GM20000 (cell line): ENCODE data around the gene FILIP1.

Experiments
- DNase-seq: peaks from one replicate; pipeline ENCODE4 v3.0.0; 2012; ENCODE audit warnings: low spot score
- CTCF ChIP-seq: IDR thresholded peaks from 2 replicates; pipeline ENCODE4 v1.5.1; 2012; ENCODE audit warnings: mild to moderate bottlenecking, control low read depth; ENCODE audit errors: extremely low read depth, missing control alignments

Gene FILIP1

GRCh38 chr6:75393806-75394205 lies 99.8 kb downstream of the FILIP1 start:
- TF ChIP-seq CTCF = no peak
- DNase-seq = no peak

DNA sequence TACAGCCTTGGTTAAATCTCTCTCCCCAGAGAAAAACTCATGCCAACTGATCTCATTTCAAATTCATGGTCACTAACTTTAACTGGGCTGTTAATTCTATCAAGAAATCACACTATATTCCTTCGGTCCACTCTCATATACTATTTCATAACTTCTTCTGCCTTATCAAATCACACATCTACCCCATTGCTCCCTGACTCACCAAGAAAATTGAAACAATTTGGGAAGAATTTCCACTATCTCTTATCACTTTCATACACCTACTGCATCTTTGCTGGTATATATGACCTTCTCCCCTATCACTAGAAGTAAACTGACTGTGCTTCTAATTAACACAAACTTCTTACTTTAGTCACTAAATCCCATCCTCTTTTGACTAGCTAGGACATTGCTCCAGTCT lies 102.3 kb downstream of the FILIP1 start:
- no peak for TF ChIP-seq CTCF
- no peak for DNase-seq

- no peak for DNase-seq
- TF ChIP-seq CTCF = no peak
Measured at GRCh38 chr6:75386050-75386770, 107.4 kb downstream of the FILIP1 start.

DNA sequence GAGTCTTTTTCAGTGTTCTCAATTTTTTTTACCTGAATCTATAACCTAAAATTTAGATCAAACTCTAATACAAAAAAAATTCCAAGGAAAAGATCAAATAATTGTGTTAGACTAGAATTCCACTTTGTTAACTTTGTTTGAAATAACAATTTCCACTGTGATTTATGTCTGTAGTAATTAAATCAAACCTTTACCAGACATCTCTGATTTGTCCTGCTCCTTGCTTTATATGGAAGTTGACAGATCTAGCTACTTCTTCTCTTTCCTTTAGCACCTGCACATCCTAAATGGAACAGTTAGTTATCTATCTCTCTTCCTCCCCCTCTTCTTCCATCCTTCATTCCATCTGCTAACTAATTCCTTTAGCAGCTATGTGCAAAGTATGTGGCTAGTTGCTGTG lies 109.5 kb downstream of the FILIP1 start:
- DNase-seq = no peak
- TF ChIP-seq CTCF = no peak

DNA sequence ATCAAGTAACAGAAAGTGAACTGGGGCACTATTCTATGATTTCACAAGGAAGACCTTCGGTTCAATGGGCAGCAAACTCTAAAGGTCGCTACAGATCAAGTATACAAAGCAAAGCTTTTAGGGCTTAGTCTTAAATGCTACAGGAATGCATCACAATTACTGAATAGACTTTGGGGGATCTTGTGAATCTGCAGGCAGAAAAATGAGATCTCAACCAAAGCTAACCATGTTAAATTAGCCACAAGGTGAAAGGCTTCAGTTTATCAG lies 111.0 kb downstream of the FILIP1 start:
- no peak for DNase-seq
- TF ChIP-seq CTCF = no peak

GRCh38 chr6:75381877-75382633 lies 111.5 kb downstream of the FILIP1 start:
- no peak for DNase-seq
- TF ChIP-seq CTCF = no peak

DNA sequence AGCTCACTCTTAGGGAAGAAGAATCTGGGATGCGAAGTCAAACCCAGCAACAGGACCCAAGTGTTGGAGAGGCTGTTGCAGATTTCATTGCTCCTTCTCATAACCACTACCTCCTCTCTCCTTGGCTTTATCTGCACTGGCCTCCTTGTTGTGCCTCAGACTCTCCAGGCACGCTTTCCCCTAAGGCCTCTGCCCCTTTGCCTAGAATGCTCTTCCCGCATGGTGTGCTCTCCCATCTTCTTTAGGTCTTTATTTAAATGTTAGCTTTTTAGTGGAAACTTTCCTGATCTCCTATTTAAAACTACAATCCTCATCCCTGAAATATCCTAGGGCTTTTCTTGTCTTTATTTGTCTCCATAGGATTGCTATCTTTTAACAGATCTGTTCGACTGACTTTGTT lies 114.1 kb downstream of the FILIP1 start:
- no peak for TF ChIP-seq CTCF
- no peak for DNase-seq
